Activated CD4-positive, alpha-beta T cell treated with anti-CD3 and anti-CD28 coated beads, Interleukin-2, Interleukin-4, amounts not matched to agents 100 ng/mL and 50 ng/mL, durations not matched to agents 16 hours and 8 hours (primary cell): ENCODE measurements around the gene MMUT.
A peak's percentile ranks its signal among the peaks of the same experiment; 100 is the strongest.
"Not testable (repeated sequence)": the region's sequence is repeated elsewhere in the genome, so short reads cannot be mapped to it uniquely, and the experiment has no call there.

Experiments used
- DNase-seq: peaks from one replicate; pipeline ENCODE4 v3.0.0-alpha.2; 2020; ENCODE audit warnings: low spot score

The MMUT gene

DNA sequence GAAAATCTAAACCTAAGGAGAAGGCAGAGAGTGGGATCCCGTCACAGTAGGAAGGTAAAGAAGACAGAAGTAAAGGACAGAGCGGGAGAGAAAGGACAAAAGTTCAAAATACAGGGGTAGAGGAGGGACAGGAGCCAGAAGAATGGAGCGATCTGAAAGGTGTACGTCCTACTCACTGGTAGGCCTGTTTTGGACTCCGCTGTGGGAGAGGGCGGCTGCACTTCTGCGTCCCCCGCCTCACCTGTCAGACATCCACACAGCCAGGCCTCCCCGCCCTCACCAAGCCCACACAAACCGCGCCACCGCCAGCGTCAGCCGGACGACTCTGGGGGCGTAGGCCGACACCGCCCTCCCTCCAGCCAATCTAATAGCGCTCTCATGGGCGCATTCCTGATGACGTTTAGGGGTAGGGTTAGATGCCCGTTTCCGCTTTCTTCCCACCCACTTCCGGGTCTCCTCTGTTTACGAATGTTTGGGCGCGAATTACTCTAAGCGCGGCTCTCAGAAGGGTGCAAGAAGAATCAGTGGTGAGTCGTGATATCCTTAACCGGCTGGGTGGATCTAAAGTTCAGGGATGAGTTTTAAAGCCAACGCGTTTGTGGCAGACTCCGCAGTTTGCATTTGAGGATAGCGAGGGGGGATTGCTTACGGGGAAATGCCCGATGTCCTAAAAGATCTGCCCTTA is at the start of gene MMUT, which contains the start of gene CENPQ:
Gene MMUT, minus strand, starts transcription at position 327 of the 685 bp plus-strand sequence. CDS start 3,787 bp downstream, outside the sequence.
Gene CENPQ, plus strand, starts transcription at position 444 of the 685 bp plus-strand sequence. CDS start 6,807 bp downstream, outside the sequence.
- DNase-seq, result peak; percentile 96

DNA sequence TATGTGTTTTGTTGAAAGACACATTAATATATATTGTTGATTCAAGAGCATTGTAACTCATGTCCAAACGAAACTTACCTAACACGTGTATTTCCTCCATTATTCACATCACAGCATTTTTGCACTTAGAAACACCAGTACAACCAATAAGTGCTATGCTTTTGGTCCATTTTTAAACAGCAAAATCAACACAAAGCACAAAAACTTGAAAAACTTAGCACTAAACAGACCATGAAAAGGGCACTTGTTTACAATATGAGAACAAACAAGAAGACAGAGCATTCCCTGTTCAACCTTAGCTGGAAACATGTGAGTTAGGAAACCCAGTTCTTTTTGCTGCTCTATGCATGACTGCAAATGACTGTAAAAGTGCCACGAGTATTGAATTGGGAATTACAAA is 46.3 kb upstream of the MMUT start:
- no peak for DNase-seq

DNA sequence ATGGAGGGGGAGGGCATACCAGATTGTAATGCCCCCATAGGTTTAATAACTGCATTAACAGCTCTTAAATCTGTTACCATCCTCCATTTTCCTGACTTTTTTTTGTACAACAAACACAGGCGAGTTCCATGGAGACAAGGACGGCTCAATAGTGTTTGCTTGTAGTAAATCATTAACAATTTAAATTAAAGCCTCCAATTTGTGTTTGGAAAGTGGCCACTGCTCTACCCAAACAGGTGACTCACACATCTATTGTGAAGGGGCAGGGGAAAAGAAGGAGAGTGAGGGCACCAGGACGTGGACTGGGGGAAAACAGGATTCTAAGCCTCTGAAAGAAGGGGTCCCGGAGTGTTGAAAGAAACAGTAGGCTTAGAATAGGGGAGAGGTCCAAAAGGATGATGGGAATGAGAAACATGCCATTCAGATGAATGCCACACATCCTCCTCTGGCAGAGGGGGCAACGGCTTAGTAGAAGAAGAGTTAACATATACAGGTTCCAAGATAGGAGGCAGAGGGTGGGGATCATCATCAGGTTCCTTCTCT is 43.6 kb upstream of the MMUT start:
- no peak for DNase-seq

DNA sequence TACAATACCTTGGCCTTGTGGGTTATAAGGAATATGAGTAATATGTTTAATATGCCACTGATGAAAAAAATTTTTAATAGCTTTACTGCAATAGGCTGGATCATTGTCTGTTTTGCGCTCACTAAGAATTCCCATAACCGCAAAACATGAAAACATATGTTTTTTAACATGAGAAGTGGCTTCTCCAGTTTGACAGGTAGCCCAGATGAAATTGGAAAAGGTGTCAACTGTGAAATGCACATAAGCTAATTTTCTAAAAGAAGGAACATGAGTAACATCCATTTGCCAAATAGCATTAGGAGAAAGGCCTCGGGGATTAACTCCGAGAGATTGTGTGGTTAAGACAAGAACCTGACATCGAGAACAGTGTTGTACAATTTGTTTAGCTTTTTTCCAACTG is 41.6 kb upstream of the MMUT start:
- DNase-seq, result no peak

DNA sequence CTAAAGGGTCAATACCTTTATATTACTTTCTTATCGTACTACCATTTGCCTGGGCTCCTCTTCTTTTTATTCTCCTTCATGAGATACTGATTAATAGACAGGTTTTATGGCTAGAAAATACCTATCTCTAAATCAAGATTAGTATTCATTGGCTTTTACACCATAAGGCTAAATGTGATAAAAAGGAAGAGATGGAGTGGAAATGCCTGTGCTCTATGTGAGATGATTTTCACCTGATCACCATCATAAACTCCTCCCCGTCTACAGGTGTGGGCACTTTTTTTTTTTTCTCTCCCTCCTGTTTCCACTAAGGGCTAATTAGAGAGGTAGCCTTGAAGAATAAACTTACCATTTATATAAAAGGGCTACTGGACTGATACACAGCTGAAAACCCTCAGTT is 36.6 kb upstream of the MMUT start, which contains the start of gene GLYATL3:
Gene GLYATL3, plus strand, starts transcription at position 301 of the 400 bp plus-strand sequence. CDS start 12,068 bp downstream, outside the sequence.
- no peak for DNase-seq

DNA sequence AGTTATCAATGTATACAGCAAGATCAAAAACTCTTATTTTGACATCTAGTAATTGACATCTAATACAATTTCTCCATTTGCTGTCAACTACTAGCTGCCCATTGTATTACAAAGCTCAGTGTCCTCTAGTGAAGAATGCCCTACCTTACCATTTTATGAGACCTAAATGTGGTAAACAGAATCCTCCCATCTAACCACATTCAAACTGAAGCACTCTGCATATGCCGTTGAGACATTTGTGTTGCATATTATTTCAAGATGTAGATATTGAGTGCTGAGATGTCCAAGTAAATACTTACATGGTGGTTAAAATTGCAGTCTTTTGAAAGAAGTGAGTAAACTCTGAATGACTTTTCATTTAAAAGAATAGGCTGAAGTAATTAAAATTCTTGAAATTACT is 36.1 kb upstream of the MMUT start:
- no peak for DNase-seq

DNA sequence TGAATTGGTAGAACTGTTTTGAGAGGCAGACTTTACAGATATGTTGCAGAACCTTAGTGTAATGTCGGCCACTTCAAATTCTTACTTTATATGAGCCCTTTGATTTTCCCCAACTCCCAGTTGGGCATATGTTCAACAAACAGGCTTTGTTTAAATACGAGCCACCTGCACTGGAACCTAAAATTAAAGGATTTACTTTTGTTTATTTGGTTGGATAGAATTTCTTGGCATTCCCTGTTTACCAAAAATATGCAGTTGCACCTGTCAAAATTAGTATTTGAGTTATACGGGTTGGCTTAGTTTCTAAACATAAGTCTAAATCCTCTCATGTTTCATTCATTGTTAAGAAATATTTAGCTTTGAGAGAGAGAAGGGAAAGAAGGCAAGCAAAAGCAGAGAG is 34.3 kb upstream of the MMUT start:
- DNase-seq, result no peak

DNA sequence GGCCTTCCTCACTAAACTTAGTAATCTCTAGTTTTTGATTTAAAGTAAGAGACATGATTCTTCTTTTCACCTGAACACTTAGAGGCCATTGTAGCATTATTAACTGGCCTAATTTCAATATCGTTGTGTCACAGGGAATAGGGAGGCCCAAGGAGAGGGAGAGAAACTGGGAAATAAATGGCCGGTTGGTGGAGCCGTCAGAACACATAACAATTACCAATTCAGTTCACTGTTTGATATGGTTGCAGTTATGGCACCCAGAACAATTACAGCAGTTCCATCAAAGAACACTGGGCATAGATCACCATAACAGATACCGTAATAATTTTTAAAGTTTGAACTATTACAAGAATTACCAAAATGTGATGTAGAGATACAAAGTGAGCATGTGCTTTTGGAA is 27.6 kb upstream of the MMUT start:
- DNase-seq, result no peak

DNA sequence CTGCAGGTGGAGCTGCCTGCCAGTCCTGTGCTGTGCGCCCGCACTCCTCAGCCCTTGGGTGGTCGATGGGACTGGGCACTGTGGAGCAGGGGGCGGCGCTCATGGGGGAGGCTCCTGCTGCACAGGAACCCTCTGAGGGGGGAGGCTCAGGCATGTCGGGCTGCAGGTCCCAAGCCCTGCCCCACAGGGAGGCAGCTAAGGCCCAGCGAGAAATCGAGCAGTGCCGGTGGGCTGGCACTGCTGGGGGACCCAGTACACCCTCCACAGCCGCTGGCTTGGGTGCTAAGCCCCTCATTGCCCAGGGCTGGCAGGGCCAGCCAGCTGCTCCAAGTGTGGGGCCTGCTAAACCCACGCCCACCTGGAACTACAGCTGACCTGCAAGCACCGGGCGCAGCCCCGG is 20.3 kb upstream of the MMUT start:
- DNase-seq, result not testable (repeated sequence)

DNA sequence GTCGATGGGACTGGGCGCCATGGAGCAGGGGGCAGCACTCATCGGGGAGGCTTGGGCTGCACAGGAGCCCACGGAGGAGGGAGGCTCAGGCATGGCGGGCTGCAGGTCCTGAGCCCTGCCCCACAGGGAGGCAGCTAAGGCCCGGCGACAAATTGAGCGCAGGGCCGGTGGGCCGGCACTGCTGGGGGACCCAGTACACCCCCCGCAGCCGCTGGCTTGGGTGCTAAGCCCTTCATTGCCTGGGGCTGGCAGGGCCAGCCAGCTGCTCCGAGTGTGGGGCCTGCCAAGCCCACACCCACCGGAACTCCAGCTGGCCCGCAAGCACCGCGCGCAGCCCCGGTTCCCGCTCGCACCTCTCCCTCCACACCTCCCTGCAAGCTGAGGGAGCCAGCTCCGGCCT is 18.8 kb upstream of the MMUT start:
- DNase-seq, result not testable (repeated sequence)

DNA sequence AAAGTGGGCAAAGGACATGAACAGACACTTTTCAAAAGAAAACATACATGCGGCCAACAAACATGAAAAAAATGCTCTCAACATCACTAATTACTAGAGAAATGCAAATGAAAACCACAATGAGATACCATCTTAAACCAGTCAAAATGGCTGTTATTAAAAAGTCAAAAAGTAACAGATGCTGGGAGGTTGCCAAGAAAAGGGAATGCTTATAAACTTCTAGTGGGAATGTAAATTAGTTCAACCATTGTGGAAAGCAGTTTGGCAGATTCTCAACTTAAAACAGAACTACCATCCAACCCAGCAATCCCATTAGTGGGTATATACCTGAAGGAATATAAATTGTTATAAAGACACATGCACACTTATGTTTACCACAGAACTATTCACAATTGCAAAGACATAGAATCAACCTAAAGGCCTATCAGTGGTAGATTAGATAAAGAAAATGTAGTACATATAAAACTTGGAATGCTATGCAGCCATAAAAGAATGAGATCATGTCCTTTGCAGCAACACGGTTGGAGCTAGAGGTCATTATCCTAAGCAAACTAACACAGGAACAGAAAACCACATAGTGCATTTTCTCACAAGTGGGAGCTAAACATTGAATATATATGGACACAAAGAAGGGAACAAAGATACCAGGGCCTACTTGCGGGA is 16.4 kb upstream of the MMUT start:
- no peak for DNase-seq

DNA sequence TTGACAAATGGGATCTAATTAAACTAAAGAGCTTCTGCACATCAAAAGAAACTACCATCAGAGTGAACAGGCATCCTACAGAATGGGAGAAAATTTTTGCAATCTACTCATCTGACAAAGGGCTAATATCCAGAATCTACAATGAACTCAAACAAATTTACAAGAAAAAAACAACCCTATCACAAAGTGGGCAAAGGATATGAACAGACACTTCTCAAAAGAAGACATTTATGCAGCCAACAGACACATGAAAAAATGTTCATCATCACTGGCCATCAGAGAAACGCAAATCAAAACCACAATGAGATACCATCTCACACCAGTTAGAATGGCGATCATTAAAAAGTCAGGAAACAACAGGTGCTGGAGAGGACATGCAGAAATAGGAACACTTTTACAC is 13.5 kb upstream of the MMUT start:
- not testable (repeated sequence) for DNase-seq

DNA sequence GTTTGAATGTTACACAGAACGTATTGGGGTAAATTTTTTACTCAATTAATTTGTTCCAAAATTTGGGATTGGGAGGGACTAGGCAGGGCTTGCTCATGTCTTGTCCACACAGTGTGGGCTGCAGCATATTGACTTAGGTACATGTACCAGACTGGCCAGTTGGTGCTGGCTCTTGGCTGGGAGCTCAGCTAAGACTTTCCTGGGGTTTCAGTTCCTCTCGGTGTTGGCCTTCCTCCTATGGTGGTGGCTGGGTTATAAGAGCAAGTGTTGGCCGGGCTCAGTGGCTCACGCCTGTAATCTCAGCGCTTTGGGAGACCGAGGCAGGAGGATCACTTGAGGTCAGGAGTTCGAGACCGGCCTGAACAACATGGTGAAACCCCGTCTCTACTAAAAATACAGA is 5.0 kb upstream of the MMUT start:
- DNase-seq, result no peak

DNA sequence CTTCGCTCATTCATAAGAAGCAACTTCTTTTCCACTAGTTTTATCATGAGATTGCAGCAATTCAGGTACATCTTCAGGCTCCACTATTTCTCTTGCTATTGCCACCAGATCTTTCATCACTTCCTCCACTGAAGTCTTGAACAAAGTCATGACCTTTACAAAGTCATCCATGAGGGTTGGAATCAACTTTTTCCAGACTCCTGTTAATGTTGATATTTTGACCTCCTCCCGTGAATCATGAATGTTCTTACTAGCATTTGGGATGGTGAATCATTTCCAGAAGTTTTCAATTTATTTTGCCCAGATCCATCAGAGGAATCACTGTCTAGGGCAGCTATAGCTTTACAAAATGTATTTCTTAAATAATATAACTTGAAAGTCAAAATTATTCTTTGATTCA is 1.6 kb upstream of the MMUT start:
- no peak for DNase-seq

DNA sequence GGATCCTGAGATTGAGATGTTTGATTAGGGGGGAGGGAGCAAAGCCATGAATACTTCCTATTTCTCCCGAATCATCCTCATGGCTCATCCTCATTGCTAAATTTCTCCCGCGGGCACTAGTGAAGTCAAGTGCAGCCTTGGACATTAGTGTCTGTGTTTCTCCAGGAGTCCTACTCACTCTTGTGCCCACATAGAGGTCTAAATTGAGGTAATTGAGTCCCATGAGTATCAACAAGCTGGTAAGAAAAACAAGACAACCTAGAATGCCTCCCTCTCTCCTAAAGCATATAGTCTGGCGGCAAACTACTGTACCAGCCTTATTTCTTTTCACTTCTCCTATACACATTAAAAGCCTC is 537 bp upstream of the MMUT start:
- DNase-seq, result no peak

DNA sequence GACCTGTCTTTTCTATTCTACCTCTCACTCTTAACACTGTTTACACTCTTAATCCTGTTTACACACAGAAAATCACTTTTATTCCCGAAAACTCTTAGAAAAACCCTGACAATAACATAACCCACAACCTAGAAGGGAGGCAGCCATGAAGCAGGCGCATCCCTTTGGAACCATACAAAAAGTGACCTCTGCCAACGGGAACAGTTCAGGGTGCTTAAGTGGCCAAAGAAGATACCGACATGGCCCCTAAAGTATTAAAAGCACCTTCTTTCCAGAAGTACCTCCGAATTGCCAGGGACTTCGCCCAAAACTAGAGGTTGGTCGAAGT is 490 bp downstream of the MMUT start:
- no peak for DNase-seq

DNA sequence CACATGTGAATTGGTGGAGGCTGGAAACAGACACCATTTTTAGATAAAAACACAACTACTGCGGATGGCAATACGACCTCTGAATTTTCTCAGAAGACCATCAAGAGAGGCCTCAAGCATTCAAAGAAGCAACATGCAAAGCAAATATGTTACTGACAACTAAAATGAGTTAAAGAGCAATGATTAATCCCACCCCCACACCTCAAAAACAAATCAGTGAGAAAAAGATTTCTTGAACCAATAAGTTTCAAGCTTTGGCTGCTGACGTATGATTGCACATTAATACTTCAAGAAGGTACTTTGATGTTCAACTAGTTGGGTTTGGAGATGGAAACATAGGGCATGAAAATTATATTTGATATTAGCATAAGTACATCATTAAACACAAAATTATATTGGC is 982 bp downstream of the MMUT start:
- no peak for DNase-seq

DNA sequence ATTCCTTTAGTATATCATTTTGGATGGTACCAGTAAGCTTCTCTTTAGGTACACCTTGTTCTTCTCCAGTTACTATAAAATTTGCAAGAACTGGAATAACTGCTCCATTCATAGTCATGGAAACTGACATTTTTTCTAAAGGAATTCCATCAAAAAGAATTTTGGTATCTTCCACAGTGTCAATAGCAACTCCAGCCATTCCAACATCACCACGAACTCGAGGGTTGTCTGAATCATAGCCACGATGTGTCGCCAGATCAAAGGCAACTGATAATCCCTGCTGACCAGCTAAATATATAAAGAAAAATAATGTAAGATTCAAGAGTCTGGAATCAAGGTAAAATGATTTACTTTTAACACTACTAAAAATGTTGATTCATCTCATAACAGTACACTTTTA is 5.3 kb downstream of the MMUT start:
- no peak for DNase-seq

DNA sequence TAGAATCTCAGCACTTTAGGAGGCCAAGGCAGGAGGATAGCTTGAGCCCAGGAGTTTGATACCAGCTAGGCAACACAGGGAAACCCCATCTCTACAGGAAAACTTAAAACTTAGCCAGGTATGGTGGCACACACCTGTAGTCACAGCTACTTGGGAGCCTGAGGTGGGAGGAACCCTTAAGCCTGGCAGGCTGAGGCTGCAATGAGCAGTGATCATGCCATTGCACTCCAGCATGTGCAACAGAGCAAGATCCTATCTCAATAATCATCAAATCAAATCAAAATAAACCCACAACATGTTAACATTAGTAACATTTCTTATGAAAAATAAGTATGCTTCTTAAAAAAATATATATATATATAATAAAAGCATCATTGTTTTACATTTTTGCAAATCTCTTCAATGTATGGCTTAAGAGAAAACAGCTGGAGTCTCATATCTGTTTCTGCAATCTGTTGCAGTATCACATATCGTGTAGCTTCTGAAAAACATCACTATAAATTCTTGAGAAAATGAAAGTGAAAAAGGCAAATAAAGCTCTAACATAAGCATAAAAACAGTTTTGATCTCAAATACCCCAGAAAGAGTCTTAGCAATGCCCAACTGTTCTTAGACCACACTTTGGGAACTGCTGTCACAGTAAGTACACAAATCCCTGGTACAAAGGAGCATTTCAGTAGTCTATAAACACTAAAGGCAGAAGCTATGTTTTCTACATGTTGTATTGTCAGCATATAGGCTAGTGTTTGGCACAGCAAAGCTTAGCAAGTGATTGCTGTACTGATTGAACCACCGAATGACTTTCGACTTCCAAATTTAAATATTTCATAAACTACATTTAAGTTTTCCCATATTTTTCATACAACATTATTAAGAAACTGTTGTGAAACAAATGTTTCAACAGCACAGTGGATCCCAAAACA is 8.0 kb downstream of the MMUT start:
- peak; percentile 6 for DNase-seq

DNA sequence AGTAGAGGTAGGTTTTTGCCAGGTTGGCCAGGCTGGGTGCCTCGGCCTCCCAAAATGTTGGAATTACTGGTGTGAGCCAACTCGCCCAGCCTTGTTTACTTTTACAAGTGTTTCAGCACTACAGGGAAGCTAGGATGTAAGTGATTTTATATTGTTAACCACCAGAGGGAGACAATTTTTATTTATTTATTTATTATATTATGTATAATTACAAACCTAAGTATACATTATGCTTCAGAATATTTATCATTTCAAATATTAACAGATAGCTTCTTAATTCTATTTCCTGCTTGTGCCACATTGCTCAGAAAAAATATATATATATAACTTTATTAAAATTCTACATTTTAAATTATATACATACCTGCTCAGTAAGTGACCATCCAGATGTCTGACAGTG is 9.8 kb downstream of the MMUT start:
- DNase-seq, result no peak

DNA sequence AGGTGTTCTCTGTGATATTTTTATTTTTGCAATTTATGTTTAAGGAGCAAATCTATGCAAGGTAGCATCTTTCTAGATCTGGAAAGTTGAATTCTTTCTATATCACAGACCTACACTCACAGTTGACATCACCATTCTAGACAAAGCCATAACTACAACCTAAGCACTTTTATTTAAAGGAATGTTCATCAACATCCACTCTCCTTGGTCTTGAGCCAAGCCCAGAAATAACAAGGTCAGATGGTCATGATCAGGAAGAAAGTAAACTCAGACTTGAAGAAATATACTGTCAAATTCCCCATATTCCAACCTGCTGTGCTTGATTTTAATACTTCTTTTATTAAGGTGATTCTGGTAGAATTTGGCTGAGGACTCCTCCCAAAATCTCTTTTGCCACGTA is 32.2 kb downstream of the MMUT start:
- no peak for DNase-seq

DNA sequence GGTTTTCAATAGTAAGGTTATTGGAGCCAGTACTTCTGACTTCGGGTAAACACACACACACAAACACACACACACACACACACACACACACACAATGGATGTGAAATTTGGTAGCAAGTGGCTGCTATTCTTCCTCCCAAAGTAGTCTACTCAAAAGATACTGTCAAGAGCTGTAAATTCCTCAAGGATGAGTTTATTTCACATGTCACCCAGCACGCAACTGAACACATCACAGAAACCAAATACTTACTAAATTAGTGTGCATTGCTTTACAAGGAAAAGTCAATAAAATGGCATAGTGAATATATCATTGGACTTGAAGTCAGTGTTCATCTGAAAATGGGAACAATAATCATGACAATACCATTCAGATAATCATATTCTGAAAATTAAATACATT is 32.9 kb downstream of the MMUT start:
- no peak for DNase-seq

DNA sequence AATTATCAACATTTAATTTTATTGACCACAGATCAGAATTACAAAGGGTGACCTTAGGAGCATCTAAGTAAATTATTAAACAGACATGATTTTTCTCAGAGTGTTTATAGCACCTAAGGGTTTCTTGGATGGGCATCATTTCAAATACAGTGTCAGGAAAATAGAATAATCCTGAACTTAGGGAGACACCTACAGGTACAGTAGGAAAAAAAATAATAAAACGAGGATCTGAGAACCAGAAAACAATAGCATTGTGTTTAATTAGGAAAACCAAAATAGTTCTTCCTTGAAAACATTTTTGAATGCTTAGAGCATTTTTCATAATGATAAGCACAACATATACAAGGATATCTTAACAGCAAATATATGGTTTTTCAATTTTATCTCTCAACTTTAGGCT is 39.2 kb downstream of the MMUT start:
- no peak for DNase-seq
